HepG2 (cell line): ENCODE results near the gene SNRPD3. TPM values are rescaled to one million over a fixed set of nuclear protein-coding genes. Genes with fewer than 3 reads are reported as not detected.

ENCODE experiments used
- ARID2 ChIP-seq: sonication (generic); formaldehyde crosslinking; IDR thresholded peaks from 2 replicates; pipeline ENCODE4 v1.8.1; 2022; ENCODE audit warnings: mild to moderate bottlenecking, missing genetic modification reagents, borderline replicate concordance
- CBX2 ChIP-seq, 2 experiments: fragments of 200-600 bp in 1 of 2; sonication (generic); formaldehyde crosslinking in 1 of 2; IDR thresholded peaks; 2 replicates each; pipeline versions ENCODE4 v1.7.0 to v1.8.1; 2018 to 2022; ENCODE audit warnings: low read depth in 2 of 2, low read length in 1 of 2, mild to moderate bottlenecking in 1 of 2, missing genetic modification reagents in 1 of 2
- CREM ChIP-seq, 2 experiments: sonication (generic) in 1 of 2; formaldehyde crosslinking in 1 of 2; IDR thresholded peaks; 2 replicates each; pipeline versions ENCODE4 v1.4.0 to v1.6.1; 2016 to 2020; ENCODE audit warnings: antibody characterized with exemption in 1 of 2, mild to moderate bottlenecking in 1 of 2, missing genetic modification reagents in 1 of 2
- GLI4 ChIP-seq: sonication (generic); formaldehyde crosslinking; IDR thresholded peaks from 2 replicates; pipeline ENCODE4 v1.5.1; 2020; ENCODE audit warnings: missing genetic modification reagents, mild to moderate bottlenecking, moderate library complexity, borderline replicate concordance
- ISL2 ChIP-seq: sonication (generic); formaldehyde crosslinking; IDR thresholded peaks from 2 replicates; pipeline ENCODE4 v1.5.0; 2020; ENCODE audit warnings: missing genetic modification reagents
- JUNB ChIP-seq: sonication (generic); formaldehyde crosslinking; IDR thresholded peaks from 2 replicates; pipeline ENCODE4 v1.8.0; 2022; ENCODE audit warnings: missing genetic modification reagents, mild to moderate bottlenecking, borderline replicate concordance
- NAIF1 ChIP-seq: sonication (generic); formaldehyde crosslinking; IDR thresholded peaks from 2 replicates; pipeline ENCODE4 v1.5.0; 2020; ENCODE audit warnings: mild to moderate bottlenecking, missing genetic modification reagents, borderline replicate concordance
- NFYB ChIP-seq: sonication (generic); formaldehyde crosslinking; IDR thresholded peaks from 2 replicates; pipeline ENCODE4 v1.4.0; 2020; ENCODE audit warnings: missing genetic modification reagents
- RBFOX2 ChIP-seq: fragments of 200-400 bp; formaldehyde crosslinking; IDR thresholded peaks from 2 replicates; pipeline ENCODE4 v1.6.1; 2017; ENCODE audit warnings: low read depth, mild to moderate bottlenecking, low read length
- RBM39 ChIP-seq: fragments of 200-400 bp; formaldehyde crosslinking; IDR thresholded peaks from one replicate; pipeline ENCODE4 v1.6.1; 2018; ENCODE audit warnings: antibody characterized with exemption, mild to moderate bottlenecking, low read depth, low read length; ENCODE audit not compliant: poor library complexity, severe bottlenecking
- RELA ChIP-seq: sonication (generic); formaldehyde crosslinking; IDR thresholded peaks from 2 replicates; pipeline ENCODE4 v1.4.0; 2020; ENCODE audit warnings: missing genetic modification reagents
- ZNF234 ChIP-seq: sonication (generic); formaldehyde crosslinking; conservative IDR thresholded peaks from 2 replicates; pipeline ENCODE4 v1.5.1; 2020; ENCODE audit warnings: mild to moderate bottlenecking, missing genetic modification reagents
- ZNF256 ChIP-seq: sonication (generic); formaldehyde crosslinking; conservative IDR thresholded peaks from 2 replicates; pipeline ENCODE4 v1.4.0; 2020; ENCODE audit warnings: missing genetic modification reagents
- ZNF326 ChIP-seq: sonication (generic); formaldehyde crosslinking; IDR thresholded peaks from 2 replicates; pipeline ENCODE4 v1.4.0; 2020; ENCODE audit warnings: missing genetic modification reagents, borderline replicate concordance
- ZNF34 ChIP-seq: sonication (generic); formaldehyde crosslinking; IDR thresholded peaks from 2 replicates; pipeline ENCODE4 v1.4.0; 2020; ENCODE audit warnings: mild to moderate bottlenecking, missing genetic modification reagents, borderline replicate concordance
- ZNF644 ChIP-seq: IDR thresholded peaks from 2 replicates; pipeline ENCODE4 v1.6.1; 2016; ENCODE audit warnings: low read depth
- ZNF7 ChIP-seq: IDR thresholded peaks from 2 replicates; pipeline ENCODE4 v1.6.1; 2016; ENCODE audit warnings: missing biosample characterization, missing genetic modification reagents
- ZNF709 ChIP-seq: sonication (generic); formaldehyde crosslinking; IDR thresholded peaks from 2 replicates; pipeline ENCODE4 v1.5.0; 2020; ENCODE audit warnings: mild to moderate bottlenecking, missing genetic modification reagents
- ZNF749 ChIP-seq: sonication (generic); formaldehyde crosslinking; IDR thresholded peaks from 2 replicates; pipeline ENCODE4 v1.8.0; 2022; ENCODE audit warnings: mild to moderate bottlenecking, missing genetic modification reagents, moderate library complexity, borderline replicate concordance
- ZNF776 ChIP-seq: sonication (generic); formaldehyde crosslinking; IDR thresholded peaks from 2 replicates; pipeline ENCODE4 v1.4.0; 2020; ENCODE audit warnings: mild to moderate bottlenecking, missing genetic modification reagents
- ZNF777 ChIP-seq: sonication (generic); formaldehyde crosslinking; IDR thresholded peaks from 2 replicates; pipeline ENCODE4 v1.4.0; 2020; ENCODE audit warnings: missing genetic modification reagents
- polyA plus RNA-seq, 8 experiments: library from polyadenylated mRNA; depleted of rRNA in 3 of 8; stranded (reverse) in 7 of 8; unstranded in 1 of 8; fragments of >200 nt; fragmentation: Illumina TruSeq in 4 of 8; extraction: Trizol in 4 of 8; gene quantifications; 2 replicates each; pipeline versions ENCODE4 v1.2.1 to v1.2.3, GENCODE V29; 2011 to 2016; ENCODE audit warnings: low read depth in 4 of 8, missing spikeins in 1 of 8, mixed read lengths in 1 of 8; ENCODE audit not compliant: insufficient read depth in 1 of 8
- total RNA-seq, 5 experiments: library from RNA; depleted of rRNA; stranded (reverse); fragments of >200 nt; fragmentation: Illumina TruSeq; extraction: Trizol; gene quantifications; 2 replicates each; pipeline ENCODE4 v1.2.3, GENCODE V29; 2016; ENCODE audit warnings: low read depth in 1 of 5
- TF ChIP-seq, protein P1 (sequence below): sonication (generic); formaldehyde crosslinking; IDR thresholded peaks from 2 replicates; pipeline ENCODE4 v1.5.1; 2020; ENCODE audit warnings: mild to moderate bottlenecking, missing genetic modification reagents, moderate library complexity
- TF ChIP-seq, protein P2 (sequence below): IDR thresholded peaks from 2 replicates; pipeline ENCODE4 v1.6.1; 2016; ENCODE audit warnings: control low read depth
- TF ChIP-seq, protein P3 (sequence below): sonication (generic); formaldehyde crosslinking; conservative IDR thresholded peaks from 2 replicates; pipeline ENCODE4 v1.8.1; 2023; ENCODE audit warnings: missing genetic modification reagents

SNRPD3 gene
- total and polyA plus RNA-seq, 2 of the 13 experiments (the other 11 are each of a cell fraction or from before 2014, with no cell fraction given): 110 to 209 TPM

DNA sequence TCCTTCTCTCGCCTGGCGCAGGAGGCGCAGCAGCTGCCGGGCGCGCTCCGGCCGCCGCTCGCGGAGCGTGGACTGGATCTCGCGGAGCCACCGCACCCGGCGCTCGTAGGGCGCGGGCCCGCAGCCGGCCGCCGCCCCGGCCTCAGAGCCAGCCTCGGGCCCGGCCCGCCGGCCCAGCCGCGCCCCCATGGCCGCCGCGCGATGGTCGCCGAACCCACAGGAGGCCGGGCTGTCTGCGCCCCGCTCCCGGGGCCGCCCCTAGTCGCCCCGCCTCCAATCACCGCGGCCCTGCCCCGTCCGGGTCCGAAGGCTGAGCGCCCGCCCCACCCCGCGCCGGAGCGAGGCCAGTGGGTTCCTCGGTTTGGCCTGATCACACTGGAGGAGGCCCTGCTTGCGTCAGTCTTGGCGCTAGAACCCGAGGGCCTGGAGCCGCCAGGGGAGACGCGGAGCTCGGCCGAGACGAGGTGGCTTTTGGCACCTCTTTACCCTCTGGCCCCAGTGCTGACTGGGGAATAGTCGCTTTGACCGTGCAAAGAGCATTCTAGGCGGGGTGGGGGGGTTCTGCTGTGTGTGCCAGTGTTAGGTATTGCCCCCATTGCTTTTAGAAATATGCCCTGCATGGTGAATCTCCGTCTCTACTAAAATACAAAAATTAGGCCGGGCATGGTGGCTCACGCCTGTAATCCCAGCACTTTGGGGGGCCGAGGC, 37.2 kb downstream of the SNRPD3 start, which contains the start of gene LRRC75B (continued):
- TF ChIP-seq GLI4 (no peak), RELA (CRISPR knock-in tag) (no peak), ZNF7 (CRISPR knock-in tag) (no peak), ZNF709 (CRISPR knock-in tag) (no peak; the same call in 1 of the 2 replicates), ZNF326 (CRISPR knock-in tag) (no peak), ISL2 (CRISPR knock-in tag) (no peak), ZNF749 (CRISPR knock-in tag) (no peak), ZNF777 (no peak), ZNF776 (no peak), RBFOX2 (peak; percentile 93), CREM (IDR thresholded peaks at IDR 0.05) (no peak), CREM (CRISPR knock-in tag; IDR thresholded peaks at IDR 0.05) (no peak), CBX2 (IDR thresholded peaks at IDR 0.05; ENCODE audit: low read depth, low read length) (no peak), CBX2 (CRISPR knock-in tag; IDR thresholded peaks at IDR 0.05; ENCODE audit: low read depth) (no peak), ZNF256 (CRISPR knock-in tag) (no peak), ZNF34 (CRISPR knock-in tag) (no peak), NAIF1 (CRISPR knock-in tag) (no peak; the same call in 1 of the 2 replicates), ARID2 (CRISPR knock-in tag) (0 out of 2 replicates have a peak, but pooled peaks have one; percentile 35), ZNF234 (no peak; the same call in 1 of the 2 replicates), JUNB (no peak), RBM39 (peak; percentile 26), NFYB (CRISPR knock-in tag) (peak; percentile 41; the same call in 1 of the 2 replicates), ZNF644 (CRISPR knock-in tag) (peak; percentile 24; the same call in 1 of the 2 replicates)
- TF ChIP-seq, protein P1, sequence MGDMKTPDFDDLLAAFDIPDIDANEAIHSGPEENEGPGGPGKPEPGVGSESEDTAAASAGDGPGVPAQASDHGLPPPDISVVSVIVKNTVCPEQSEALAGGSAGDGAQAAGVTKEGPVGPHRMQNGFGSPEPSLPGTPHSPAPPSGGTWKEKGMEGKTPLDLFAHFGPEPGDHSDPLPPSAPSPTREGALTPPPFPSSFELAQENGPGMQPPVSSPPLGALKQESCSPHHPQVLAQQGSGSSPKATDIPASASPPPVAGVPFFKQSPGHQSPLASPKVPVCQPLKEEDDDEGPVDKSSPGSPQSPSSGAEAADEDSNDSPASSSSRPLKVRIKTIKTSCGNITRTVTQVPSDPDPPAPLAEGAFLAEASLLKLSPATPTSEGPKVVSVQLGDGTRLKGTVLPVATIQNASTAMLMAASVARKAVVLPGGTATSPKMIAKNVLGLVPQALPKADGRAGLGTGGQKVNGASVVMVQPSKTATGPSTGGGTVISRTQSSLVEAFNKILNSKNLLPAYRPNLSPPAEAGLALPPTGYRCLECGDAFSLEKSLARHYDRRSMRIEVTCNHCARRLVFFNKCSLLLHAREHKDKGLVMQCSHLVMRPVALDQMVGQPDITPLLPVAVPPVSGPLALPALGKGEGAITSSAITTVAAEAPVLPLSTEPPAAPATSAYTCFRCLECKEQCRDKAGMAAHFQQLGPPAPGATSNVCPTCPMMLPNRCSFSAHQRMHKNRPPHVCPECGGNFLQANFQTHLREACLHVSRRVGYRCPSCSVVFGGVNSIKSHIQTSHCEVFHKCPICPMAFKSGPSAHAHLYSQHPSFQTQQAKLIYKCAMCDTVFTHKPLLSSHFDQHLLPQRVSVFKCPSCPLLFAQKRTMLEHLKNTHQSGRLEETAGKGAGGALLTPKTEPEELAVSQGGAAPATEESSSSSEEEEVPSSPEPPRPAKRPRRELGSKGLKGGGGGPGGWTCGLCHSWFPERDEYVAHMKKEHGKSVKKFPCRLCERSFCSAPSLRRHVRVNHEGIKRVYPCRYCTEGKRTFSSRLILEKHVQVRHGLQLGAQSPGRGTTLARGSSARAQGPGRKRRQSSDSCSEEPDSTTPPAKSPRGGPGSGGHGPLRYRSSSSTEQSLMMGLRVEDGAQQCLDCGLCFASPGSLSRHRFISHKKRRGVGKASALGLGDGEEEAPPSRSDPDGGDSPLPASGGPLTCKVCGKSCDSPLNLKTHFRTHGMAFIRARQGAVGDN (CRISPR knock-in tag): peak; percentile 80
- TF ChIP-seq, protein P2, sequence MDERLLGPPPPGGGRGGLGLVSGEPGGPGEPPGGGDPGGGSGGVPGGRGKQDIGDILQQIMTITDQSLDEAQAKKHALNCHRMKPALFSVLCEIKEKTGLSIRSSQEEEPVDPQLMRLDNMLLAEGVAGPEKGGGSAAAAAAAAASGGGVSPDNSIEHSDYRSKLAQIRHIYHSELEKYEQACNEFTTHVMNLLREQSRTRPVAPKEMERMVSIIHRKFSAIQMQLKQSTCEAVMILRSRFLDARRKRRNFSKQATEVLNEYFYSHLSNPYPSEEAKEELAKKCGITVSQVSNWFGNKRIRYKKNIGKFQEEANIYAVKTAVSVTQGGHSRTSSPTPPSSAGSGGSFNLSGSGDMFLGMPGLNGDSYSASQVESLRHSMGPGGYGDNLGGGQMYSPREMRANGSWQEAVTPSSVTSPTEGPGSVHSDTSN: no peak
- TF ChIP-seq, protein P3, sequence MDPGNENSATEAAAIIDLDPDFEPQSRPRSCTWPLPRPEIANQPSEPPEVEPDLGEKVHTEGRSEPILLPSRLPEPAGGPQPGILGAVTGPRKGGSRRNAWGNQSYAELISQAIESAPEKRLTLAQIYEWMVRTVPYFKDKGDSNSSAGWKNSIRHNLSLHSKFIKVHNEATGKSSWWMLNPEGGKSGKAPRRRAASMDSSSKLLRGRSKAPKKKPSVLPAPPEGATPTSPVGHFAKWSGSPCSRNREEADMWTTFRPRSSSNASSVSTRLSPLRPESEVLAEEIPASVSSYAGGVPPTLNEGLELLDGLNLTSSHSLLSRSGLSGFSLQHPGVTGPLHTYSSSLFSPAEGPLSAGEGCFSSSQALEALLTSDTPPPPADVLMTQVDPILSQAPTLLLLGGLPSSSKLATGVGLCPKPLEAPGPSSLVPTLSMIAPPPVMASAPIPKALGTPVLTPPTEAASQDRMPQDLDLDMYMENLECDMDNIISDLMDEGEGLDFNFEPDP (CRISPR knock-in tag): no peak
